ENCODE measurements around the gene C21orf58.

GRCh38 chr21:46325073-46325912 is 1.6 kb upstream of the C21orf58 start:
- TF ChIP-seq EZH2 (IDR thresholded peaks at IDR 0.05; ENCODE audit: low read depth, unreplicated experiment) = no peak
- no peak for TF ChIP-seq POLR2AphosphoS5 (IDR thresholded peaks at IDR 0.05; ENCODE audit: low read depth)
- TF ChIP-seq CTCF (conservative IDR thresholded peaks at IDR 0.05; ENCODE audit: low read depth in 2 of 2) = peak; percentile 15 to 33; a peak in 2 of 4 replicates
- no peak for TF ChIP-seq REST (IDR thresholded peaks at IDR 0.05; ENCODE audit: unreplicated experiment)
- TF ChIP-seq JUNB (IDR thresholded peaks at IDR 0.05; ENCODE audit: unreplicated experiment) = no peak
- TF ChIP-seq ETS1 (IDR thresholded peaks at IDR 0.05) = no peak
- no peak for TF ChIP-seq ZNF331 (CRISPR knock-in tag; IDR thresholded peaks at IDR 0.05; ENCODE audit: low read depth)
- no peak for TF ChIP-seq EZH2phosphoT487 (IDR thresholded peaks at IDR 0.05; ENCODE audit: unreplicated experiment)
- no peak for TF ChIP-seq NANOG (IDR thresholded peaks at IDR 0.05; ENCODE audit: borderline replicate concordance)
- TF ChIP-seq ZNF114 (CRISPR knock-in tag; IDR thresholded peaks at IDR 0.05) = no peak

All from GM23338 (cell line).